Left ventricle myocardium superior (tissue), 1 donor: ENCODE data around the gene ACLY. TPM values are rescaled to one million over a fixed set of nuclear protein-coding genes. Genes with fewer than 3 reads are reported as not detected.

Experiments
- total RNA-seq: library from RNA; stranded (reverse); fragmentation: NEBNext Ultra II Directional; extraction: Animal tissue kit (Norgen Biotek cat#: 25700); gene quantifications from one replicate; pipeline ENCODE4 v1.2.1, GENCODE V29; 2021
- donor health status: DM: no; HTN: yes; CAD: no; lungs with severe emphysema.

Gene ACLY
- total RNA-seq, 1 donor from 2014 or later = 24.5 TPM

Other genes starting within 250 kb of the ACLY start
- 1,209 TPM for gene EIF1, start 230.1 kb downstream of the ACLY start, total RNA-seq
- gene GAST, start 206.6 kb downstream of the ACLY start, total RNA-seq = not detected
- gene HAP1, start 184.3 kb downstream of the ACLY start, total RNA-seq = not detected
- gene JUP, start 132.2 kb downstream of the ACLY start, total RNA-seq = 217 TPM
- gene P3H4, start 107.0 kb downstream of the ACLY start, total RNA-seq = 7.0 TPM
- gene FKBP10, start 105.9 kb downstream of the ACLY start, total RNA-seq = 10.2 TPM
- 19.3 TPM for gene NT5C3B, start 82.7 kb downstream of the ACLY start, total RNA-seq
- gene KLHL10, start 81.1 kb downstream of the ACLY start, total RNA-seq = 0.12 TPM
- 3.5 TPM for gene KLHL11, start 53.5 kb downstream of the ACLY start, total RNA-seq
- gene ODAD4, start 11.7 kb upstream of the ACLY start, total RNA-seq = 0.52 TPM
- 28.6 TPM for gene CNP, start 47.8 kb upstream of the ACLY start, total RNA-seq
- 76.6 TPM for gene DNAJC7, start 98.5 kb upstream of the ACLY start, total RNA-seq
- 44.8 TPM for gene NKIRAS2, start 101.1 kb upstream of the ACLY start, total RNA-seq
- 0.52 TPM for gene C17orf113, start 131.7 kb upstream of the ACLY start, total RNA-seq
- gene ZNF385C, start 179.5 kb upstream of the ACLY start, total RNA-seq = 0.20 TPM
- gene DHX58, start 193.8 kb upstream of the ACLY start, total RNA-seq = 3.8 TPM
- 26.1 TPM for gene KAT2A, start 202.4 kb upstream of the ACLY start, total RNA-seq
- gene HSPB9, start 203.9 kb upstream of the ACLY start, total RNA-seq = 0.12 TPM
- 47.1 TPM for gene RAB5C, start 236.0 kb upstream of the ACLY start, total RNA-seq